GM12874 (cell line): Measurements from ENCODE around the gene ENPEP.

Experiments used
- TF ChIP-seq, protein P1 (sequence below): IDR thresholded peaks from 2 replicates; pipeline ENCODE4 v1.5.1; 2011; ENCODE audit warnings: low read depth, mild to moderate bottlenecking, control low read depth, low read length, moderate library complexity; ENCODE audit not compliant: insufficient read depth

Gene ENPEP

DNA sequence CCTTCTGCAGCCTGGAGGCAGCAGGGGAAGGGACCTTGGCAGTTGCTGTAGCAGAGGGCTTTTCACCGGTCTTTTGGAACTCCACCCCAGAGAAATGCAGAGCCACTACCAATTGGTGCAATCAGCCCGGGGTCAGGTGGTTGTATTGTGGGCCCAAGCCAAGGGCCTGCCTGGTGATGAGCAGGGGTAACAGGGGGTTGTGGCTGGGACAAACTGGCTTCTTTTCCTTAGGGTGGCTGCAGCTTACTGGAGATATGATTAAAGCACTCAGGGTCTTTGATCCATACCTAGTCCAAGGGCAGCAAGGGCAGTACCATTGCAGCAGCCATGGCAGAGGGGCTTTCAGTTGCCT, 28.1 kb downstream of the ENPEP start:
- TF ChIP-seq, protein P1, sequence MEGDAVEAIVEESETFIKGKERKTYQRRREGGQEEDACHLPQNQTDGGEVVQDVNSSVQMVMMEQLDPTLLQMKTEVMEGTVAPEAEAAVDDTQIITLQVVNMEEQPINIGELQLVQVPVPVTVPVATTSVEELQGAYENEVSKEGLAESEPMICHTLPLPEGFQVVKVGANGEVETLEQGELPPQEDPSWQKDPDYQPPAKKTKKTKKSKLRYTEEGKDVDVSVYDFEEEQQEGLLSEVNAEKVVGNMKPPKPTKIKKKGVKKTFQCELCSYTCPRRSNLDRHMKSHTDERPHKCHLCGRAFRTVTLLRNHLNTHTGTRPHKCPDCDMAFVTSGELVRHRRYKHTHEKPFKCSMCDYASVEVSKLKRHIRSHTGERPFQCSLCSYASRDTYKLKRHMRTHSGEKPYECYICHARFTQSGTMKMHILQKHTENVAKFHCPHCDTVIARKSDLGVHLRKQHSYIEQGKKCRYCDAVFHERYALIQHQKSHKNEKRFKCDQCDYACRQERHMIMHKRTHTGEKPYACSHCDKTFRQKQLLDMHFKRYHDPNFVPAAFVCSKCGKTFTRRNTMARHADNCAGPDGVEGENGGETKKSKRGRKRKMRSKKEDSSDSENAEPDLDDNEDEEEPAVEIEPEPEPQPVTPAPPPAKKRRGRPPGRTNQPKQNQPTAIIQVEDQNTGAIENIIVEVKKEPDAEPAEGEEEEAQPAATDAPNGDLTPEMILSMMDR = no peak

DNA sequence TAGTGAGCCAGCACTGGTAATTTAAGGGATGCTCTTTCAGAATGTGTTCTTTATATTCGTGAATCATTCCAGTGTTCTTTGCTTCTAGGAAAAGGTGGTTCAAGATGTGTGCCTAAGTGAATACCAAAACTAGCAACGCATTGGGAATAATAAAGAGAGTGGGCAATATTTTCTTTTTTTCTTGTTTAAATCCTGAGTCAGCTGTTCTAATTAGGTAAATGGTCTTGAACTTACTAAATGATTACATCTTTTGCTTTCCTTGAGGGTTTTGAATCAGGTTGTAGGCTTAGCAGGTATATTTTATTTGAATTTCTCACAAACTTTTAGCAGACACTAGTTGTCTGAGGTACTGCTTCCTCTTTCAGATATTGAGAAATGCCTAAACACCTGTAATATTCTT, 29.5 kb downstream of the ENPEP start:
- TF ChIP-seq, protein P1 = no peak

DNA sequence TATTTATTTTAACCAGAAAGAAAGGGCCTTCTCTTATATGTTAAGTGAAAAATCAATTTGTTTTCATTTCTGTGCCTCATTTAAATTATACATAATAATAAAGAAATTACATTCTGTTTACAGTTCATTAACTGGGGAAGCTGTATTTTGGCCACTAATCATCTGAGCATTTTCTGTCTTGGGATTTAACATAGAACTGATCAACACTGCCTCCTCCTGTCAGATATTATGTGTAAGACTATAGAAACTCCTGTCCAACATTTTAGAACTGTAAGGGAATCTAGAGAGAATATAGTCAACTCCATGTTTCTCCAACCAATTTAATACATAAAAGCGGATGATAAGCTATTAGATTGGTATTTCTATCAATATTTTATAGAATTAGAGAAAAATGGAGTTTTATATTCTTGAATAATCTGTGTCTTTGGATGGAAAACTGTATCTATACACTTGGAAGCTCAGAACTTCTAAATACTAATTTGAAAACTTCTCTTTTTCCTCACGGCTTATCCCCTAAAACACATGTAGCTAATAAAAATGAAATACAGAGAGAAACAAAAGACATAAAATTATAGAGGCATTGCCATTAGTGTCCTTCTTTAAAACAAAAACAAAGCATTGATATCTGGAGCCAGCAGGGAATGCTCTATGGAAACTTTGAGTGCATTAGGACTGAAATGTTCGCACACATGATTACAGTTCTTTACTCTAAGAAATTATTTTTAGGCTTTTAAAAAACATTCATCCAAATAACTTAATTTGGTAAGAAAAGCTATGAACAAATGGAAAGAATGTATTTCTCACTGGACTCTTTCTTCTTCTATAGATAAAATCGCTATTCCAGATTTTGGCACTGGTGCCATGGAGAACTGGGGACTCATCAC, 33.1 kb downstream of the ENPEP start:
- TF ChIP-seq, protein P1 = 0 out of 2 replicates have a peak, but pooled peaks have one; percentile 8

DNA sequence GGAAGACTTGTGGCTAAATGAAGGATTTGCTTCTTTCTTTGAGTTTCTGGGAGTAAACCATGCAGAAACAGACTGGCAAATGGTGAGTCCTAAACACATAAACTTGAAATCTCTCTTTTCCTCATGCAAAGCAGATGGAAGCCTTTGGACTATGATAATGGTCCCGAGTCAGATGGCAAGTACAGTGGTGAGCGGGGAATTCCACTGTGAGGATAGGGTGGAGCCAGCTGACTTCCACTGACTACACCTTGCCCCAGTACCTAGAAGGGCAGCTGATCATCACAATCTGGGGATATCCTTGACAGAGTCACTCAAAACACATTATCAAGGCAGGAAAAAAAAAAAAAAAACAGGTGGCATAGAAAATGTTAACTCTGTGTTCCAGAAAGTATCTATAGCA, 34.3 kb downstream of the ENPEP start:
- TF ChIP-seq, protein P1 = no peak

DNA sequence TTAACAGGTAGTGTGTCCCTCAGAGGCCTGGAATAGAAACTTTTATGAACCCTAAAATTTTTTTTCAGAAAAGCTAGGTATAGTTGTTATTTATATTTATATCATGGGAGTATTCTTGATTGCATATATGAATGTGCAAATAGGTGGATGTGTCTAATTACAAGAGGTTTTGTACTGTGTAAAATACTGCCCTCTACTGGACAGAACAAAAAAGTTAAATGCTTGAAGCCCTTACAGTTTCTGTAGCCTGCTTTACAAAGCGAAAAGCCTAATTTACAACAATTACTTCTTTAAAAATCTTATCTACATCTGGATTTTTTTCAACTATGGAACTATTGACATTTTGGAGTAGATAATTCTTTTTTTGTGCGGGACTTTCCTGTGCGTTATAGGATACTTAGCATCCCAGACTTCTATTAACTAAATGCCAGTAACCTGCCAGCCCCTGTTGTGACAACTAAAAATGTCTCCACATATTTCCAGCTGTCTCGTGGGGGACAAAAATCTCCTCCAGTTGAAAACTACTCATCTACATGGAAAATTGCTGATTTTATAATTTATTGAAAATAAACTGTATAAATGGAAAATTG, 35.1 kb downstream of the ENPEP start:
- TF ChIP-seq, protein P1 = peak; percentile 20; the same call in 1 of the 2 replicates

DNA sequence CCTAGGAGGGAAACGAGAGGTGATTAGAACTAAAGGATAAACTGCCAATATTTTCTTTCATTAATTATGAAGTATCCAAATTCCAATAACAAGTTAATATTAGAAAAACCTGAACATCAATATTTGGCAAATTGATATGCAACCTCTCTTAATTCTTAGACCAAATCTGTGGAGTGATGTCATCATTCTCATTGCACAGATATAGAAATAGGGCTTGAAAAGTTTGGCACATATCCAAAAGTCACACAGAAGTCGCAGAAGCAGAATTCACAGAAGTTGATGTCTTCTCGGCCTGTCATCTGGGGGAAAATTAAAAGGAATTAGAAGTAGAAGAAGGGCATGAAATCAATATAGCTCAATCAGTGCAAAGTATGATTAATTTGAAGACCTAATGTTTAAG, 36.9 kb downstream of the ENPEP start:
- TF ChIP-seq, protein P1 = no peak

DNA sequence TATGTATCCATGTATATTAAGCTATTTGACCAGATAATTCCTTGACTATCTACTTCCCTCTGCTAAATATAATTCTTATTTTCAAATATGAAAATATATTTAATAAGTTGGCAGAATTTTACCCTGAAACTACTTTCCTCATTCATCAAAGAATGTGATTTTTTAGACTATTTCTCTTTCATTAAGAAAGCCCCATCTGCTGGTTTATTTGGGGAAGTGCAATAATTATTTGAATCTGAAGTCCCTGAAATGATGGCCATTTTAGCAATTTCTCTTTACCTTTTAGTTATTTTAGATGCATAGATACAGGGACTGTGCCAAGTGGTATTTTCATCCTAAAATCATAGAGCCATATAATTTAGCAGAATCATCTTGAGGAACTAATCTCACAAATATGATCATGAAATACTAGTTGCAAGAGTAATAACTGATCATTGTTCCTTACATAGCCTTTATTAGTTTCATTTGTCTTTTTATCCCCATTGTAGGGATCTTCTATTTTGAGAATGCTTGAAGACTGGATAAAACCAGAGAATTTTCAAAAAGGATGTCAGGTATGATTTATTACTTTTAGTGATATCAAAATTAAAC, 39.0 kb downstream of the ENPEP start:
- TF ChIP-seq, protein P1 = peak; percentile 36; the same call in 1 of the 2 replicates
